ENCODE measurements around the gene PMAIP1. TPM values are rescaled to one million over a fixed set of nuclear protein-coding genes. Genes with fewer than 3 reads are reported as not detected.
"Not testable (repeated sequence)": the region's sequence is repeated elsewhere in the genome, so short reads cannot be mapped to it uniquely, and the experiment has no call there.

The PMAIP1 gene
- total RNA-seq (2014; rRNA removed; shearing (Covaris generic)) = 10.4 and 10.5 TPM in 2 replicates

DNA sequence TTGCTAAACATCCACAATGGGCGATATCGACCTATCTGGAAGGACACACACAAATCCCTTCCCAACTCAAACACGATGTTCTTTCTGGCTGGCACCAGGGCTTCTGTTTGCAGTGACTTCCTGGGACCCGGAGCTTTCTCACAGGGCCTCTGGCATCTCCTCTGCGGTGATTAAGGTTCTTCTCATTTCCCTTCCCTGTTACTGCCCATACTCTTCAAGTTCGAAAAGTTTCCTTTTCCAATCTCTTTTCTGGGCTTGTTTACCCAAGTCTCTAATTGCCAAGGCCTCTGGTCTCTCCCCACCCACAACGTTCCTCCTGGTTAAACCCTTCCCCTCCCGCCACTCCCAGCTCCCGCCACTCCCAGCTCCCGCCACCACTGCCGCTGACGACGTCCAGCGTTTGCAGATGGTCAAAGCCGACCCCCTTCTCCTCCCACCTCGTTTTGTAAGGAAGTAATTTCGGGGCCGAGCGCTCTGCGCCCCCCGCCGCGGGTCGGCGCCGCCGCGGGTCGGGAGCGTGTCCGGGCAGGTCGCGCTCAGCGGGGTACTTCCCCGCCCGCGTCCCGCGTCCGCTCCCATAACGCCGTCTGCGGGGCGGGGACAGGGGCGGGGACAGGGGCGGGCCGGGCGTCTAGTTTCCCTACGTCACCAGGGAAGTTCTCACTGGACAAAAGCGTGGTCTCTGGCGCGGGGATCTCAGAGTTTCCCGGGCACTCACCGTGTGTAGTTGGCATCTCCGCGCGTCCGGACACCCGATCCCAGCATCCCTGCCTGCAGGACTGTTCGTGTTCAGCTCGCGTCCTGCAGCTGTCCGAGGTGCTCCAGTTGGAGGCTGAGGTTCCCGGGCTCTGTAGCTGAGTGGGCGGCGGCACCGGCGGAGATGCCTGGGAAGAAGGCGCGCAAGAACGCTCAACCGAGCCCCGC is at the start of gene PMAIP1:
TSS of gene PMAIP1 (plus strand) at position 699 of the 924 bp plus-strand sequence. CDS start at position 881, 182 bp downstream.
- DNase-seq (ENCODE audit: low spot score) = peak; percentile 89

DNA sequence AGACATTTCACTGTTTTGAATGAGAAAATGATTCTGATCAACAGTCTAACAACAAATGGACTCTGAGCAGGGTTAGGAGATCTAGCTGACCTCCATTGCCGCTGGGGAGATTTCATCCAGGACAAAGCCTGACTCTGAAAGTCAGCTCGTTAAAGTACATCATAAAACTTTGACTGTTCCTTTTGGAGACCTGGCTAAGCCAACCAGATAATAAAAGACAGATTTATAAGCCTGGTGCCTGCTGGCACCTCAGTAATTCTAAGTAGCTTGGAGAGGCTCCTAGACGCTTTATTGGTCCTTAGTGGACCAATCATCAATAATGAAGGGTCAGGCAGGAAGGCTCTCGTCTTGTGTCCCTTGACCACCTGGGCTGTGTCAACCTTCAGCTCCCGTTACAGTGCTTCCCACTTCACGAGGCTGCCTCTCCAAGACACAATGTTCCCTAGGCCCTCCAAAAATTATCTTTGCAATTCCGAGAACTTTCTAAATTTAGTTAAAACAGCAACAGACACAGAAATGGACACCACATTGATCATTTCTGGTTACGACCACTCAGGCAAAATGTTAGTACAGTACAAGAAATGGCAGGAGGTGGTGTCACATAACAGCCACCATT is 47.9 kb upstream of the PMAIP1 start:
- no peak for DNase-seq (ENCODE audit: low spot score)

DNA sequence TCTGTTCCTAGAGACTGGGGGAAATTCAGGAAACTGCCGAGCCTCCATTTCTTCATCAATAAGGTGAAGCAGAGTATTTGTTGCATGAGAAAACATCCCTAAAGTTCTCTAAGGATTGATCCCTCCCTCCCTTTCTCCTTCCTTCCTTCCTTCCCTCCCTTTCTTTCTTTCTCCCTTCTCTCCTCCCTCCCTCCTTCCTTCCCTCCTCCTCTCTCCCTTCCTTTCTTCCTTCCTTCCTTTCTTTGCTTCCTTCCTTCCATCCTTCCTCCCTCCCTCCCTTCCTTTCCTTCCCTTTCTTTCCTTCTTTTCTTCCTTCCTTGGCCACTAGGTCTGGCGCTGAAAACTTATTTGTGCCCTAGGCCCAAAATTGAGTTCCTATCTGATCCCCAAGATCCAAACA is 47.2 kb upstream of the PMAIP1 start:
- DNase-seq (ENCODE audit: low spot score) = no peak

DNA sequence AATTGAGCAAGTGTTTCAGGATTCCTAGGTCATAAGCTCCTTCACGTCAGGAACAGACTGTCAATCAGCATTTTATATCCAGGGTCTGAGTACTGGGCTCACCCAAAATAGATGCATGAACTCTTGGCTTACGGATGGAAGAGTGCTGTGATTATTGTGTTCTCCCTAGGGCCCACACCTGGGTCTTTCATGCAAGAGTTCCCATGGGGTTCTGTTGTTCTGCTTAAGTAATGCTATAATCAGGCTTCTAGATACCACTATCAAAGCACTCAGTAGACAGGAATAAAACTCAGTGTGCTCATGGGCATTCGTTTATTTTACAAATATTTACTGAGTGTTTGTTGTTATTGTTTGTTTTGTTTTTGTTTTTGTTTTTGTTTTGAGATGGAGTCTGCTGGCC is 46.4 kb upstream of the PMAIP1 start:
- DNase-seq (ENCODE audit: low spot score) = no peak

DNA sequence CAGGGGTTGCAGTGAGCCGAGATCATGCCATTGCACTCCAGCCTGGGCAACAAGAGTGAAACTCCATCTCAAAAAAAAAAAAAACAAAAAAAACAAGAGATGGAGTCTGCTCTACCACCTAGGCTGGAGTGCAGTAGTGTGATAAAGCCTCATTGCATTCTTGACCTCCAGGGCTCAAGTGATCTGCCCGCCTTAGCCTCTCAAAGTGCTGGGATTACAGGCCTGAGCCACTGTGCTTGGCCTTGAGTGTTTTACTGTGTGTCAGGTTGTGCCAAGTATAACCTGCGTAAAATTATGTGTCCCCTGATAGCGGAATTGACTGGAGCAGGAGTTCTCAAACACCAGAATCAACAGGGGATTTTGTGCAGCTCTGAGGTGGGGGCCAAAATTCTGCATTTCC is 45.8 kb upstream of the PMAIP1 start:
- not testable (repeated sequence) for DNase-seq (ENCODE audit: low spot score)

DNA sequence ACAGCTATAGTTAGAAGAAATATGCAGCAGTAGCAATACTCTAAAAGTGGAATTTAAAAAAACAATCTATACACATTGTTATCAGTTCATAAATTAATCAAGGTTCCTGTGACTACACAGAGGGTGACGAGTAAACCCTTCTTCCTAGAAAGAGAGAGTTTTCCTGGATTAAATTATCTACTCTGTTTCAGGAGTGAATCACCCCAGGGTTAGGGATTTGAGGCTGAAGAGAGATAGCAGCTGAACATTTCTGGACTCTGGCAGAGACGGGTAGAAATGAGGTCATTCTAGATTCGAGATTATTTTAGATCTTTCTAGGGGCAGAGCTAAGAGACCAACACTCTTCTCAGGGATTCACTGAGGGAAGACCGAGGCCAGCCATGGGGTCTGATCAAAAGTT is 38.8 kb upstream of the PMAIP1 start:
- DNase-seq (ENCODE audit: low spot score) = no peak

DNA sequence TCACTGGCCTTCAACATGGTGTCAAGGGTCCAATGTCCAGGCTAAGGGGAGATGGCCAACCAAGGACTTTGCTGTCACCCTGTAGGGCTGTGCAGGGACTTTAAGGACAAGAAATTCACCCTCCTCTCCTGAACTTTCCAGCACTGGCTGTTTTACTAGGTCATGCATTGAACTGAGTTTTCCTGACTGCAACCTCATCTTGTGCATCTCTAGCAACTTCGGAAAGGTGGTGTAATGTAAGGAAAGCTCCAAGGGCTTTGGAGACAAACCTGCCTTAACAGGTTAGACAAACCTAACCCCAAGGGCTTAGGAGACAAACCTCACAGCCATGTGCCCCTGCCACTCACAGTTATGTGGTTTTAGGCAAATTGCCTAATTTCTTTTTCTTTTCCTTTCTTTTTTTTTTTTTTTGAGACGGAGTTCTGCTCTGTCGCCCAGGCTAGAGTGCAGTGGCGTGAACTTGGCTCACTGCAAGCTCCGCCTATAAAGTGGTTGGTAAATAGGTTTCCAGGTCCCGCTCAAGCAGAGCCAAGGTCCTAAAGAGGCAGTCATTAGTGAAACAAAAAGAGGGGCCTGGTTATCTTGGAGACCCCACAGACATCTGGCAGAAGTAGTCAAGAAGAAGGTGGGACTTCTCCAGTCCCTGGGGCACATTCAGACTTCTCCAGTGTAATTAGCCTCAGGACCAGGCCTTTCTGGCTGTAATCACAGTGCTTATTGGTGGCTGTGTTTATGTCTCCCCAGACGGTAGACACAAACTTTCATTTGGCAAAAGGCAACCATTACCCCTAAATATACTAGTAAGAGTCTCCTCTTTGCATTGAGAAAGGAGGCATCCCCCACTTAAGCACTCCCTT is 37.6 kb upstream of the PMAIP1 start:
- no peak for DNase-seq (ENCODE audit: low spot score)

DNA sequence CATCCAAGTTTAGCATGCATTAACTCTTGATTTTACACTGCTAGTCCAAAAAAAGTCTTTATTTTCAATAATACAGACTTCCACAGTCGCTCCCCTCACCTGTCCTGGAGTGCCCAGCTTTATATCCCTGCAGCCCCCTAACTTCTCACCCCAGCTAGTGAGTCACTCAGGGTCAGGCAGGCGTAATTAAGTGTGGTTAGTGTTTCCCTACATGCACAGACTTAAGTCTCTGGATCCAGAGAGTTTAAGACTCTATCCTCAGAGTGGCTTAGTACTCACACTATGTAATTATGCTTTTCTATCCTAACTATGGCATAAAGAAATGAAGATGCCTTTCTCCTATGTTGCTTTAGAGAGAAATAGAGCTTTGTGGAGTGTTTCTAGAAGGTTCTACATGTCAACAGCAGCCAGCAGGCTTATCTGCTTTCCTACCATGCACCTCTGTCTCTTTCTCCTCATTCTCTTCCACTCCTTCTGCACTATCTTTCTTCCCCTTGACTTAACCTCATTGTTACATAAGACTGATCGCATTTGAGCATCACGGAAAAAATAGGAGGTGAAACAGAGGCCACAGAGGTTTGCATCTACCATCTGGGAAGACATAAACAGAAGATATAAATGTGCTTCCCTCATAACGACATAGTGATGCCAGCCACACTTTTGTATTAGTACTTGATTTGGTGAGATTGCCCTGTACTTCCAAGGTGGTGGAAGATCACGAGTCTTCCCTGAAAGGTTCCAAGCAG is 34.4 kb upstream of the PMAIP1 start:
- no peak for DNase-seq (ENCODE audit: low spot score)

DNA sequence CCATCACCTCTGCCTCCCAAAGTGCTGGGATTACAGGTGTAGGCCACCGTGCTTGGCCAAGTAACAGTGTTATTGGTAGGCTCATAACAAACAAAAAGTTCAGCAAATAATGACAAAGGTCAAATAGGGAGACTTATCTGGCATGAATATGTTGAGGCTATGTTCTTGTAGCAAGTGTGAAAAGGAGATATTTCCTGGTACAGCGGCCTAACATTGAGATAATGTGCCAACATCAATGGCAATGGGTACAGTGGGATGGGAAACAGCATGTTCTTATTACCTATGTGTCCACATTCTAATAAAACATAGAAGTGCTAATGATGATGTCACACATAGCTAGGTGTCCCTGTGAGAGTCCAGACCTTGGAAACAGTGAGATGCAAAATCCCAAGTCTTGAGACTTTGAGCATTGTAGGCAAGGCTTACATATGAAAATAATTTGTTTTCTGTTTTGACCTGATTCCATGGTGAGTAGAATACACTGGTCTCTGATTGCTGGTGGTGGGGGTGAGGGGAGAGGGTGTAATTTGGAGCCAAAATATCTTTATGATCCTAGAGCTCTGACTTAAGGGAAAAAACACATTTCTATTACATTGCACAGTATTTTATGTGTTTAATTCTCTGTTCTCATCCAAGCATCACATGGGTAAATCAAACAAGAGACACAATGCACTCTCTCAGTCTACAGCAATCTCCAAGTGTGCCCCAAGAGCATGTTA is 33.1 kb upstream of the PMAIP1 start:
- DNase-seq (ENCODE audit: low spot score) = no peak

DNA sequence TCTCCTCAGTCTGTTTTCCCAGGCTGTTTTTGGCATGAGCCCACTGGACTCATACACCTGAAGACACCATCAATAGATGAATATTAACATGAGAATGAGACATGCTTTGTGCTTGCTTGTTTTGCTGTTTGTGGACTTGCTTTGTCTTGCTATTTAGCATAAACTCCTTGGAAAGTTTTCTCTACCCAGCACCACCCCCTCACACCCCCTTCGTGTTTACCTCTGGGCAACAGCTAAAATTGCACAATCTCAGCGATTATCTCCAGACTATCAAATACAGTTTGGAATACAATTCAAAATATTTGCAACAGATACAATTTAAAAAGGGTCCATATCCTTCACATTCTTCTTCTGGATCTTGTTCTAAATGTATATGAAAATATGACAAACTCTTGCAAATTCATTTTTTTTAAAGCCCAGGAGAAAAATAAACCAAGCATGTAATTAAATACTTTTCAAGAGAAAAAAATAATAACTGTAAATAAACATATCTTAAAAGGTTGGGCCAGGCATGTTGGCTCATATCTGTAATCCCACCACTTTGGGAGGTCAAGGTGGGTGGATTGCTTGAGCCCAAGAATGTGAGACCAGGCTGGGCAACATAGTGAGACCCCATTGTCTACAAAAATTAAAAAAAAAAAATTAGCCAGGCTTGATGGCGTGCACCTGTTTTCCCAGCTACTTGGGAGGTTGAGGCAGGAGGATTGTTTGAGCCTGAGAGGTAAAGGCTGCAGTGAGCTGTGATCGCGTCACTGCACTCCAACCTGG is 32.3 kb upstream of the PMAIP1 start:
- DNase-seq (ENCODE audit: low spot score) = no peak

DNA sequence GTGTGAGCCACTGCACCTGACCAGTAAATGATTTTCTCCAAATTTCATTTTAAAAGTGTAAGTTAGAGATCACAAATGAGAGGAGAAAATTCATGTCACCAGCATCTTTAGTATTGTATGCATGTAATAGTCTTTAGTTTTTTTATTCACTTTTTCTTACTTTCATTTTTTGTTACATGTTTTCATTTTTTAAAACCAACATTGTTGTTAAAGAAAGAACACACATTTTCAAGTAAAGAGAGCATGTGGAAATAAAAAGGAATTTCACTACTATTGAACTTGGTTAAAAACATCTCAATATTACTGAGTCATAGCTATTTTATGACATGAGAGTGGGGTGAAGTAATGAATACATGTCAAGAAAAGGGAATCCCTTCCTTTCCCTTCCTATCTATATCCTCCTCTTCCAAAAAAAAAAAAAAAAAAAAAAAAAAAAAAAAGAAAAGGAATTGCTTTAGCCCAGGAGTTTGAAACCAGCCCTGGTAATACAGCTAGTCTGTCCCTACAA is 29.1 kb upstream of the PMAIP1 start:
- no peak for DNase-seq (ENCODE audit: low spot score)

DNA sequence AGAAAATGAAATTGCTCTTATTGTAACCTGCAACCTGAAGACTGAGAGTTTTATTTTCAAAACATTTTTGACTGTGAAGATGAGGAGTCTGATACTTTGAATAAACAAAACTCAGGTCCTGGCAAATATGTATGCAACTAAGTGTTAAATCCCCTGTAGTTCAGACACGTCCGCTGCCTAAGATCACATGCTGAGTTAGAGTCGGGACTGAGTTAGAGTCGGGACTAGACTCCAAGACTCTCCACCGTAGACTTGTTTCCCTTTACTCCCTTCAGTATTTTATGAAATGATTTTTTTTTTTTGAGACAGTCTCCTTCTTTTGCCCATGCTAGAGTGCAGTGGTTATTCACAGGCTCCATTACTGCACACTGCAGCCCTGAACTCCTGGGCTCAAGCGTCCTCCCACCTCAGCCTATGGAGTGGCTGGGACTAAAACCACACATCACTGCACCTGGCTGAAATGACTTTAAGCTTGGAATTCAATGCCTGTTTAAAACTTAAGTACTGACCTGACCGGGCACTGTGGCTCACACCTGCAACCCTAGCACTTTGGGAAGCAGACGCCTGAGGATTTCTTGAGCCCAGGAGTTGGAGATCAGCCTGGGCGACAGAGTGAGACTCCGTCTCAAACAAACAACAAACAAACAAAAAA is 28.0 kb upstream of the PMAIP1 start:
- no peak for DNase-seq (ENCODE audit: low spot score)

DNA sequence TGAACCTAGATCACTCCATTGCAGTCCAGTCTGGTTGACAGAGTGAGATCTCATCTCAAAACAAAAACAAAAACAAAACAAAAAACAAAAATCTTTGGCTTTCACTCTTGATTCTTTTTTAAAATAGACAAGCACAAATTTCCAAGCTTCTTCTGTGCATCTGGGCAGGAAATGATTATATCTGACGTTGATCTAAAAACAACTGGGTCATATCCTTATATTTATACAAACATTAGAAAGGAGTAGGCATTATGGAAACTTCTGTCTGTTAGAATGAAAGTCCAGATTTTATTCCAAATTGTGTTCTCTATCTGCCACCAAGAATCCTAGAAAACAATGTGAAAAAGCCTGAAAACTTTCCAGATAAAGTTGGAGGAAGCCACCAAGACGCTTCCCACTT is 26.2 kb upstream of the PMAIP1 start:
- no peak for DNase-seq (ENCODE audit: low spot score)

DNA sequence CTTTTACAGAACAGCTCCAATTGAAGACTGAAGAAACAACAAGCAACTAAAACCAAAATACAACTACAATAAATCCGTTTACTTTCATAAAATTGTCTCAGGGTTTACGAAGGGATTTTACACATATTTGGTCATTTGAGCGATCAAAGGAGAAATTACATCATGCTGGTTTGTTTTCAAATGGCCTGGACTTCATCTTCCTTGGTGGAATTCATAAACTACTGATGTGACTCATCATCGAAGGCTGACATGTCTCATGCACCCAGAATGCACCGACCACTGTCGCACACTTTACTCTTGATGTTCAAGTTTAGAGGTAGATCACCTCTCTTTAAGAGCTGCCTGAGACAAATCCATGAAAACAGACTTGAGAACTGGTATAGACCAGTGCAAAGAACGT is 25.6 kb upstream of the PMAIP1 start:
- peak; percentile 36 for DNase-seq (ENCODE audit: low spot score)

DNA sequence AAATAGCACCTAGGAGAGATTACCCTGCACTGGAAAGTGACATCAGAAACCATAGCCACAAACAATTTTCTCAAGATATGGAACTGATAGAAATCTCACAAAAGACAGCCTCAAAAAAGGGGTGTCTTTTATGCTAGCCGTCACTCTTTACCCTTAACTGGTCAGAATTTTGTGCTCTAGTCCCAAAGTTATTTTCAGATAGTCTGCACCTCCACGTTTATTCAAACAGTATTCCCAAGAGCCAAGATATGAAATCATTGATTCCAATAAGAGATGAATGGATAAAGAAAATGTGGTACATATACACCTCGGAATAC is 23.5 kb upstream of the PMAIP1 start:
- no peak for DNase-seq (ENCODE audit: low spot score)

DNA sequence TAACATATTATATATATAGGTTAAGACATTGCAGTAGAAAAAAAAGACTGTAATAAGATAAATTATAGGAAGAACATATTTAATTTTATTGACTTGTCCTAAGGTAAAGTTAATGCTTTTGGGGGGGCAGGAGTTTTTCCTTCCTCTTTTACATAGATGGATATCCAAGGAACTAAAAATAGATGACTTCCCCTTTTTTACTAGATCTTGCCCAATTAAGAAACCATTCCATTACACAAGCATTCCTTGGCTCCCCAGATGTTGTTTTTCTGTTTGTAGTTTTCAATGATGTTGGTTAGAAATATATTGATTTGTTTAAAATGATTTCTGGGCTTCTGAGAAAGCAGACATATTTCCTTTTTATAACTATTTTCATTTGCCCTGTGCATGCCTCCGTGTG is 22.4 kb upstream of the PMAIP1 start:
- no peak for DNase-seq (ENCODE audit: low spot score)

DNA sequence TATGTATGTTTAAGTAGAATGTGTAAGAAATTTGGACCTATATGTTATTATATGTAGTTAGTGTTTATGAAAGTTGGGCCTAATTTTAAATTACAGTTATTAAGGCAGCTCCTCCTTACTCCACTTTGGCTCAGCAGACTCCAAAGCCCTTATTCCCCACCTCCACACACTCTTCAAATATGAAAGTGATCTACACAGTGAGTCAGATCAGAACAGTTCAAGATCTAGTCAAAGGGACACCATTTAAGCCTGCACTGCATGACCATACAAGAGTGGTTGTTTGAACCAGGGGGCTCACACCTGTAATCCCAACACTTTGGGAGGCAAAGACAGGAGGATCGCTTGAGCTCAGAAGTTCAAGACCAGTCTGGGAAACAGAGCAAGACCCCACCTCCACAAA is 21.2 kb upstream of the PMAIP1 start:
- DNase-seq (ENCODE audit: low spot score) = no peak

DNA sequence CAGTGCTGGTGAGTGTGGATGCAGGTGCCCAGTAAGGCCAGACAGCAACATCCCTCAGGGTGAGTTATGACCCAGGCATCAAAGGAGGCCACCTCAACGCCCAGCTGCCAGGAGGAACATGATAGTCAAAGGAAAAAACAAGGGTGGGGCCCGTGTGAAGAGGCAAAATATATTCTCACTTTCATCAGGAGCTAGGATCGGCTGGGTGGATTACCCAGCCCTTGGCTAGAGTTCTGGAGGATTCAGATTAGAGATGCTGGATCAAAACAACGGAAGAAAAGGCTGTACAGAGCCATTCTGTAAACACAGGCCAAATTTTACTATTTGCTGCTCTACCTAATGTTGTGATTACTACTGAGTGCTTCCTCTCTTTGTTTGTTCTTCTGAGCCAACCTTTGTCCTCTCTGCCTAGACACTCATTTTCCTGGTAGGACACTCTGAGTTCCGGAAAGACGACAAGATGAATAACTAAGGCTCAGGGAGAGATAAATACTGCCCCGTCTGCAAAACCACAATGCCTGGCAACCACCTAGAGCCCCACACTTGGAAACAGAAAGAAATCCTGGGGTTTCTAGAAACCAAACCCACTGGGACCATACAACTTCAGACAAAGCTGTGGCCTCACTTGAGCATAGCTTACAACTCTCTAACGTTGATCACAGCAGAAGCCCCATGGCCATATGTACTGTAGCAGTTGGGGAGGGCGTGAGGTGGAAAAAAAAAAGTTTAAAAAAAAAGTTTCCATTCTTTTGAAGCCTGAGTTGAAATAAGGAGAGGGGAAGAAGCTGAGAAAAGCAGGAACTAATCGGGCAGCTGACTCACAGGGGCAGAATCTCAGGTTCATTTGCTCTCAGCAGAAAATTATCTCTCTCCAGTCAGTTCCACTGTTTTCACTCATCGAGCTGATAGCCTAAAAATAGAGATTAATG is 17.8 kb upstream of the PMAIP1 start:
- DNase-seq (ENCODE audit: low spot score) = peak; percentile 69
